LoVo (cell line): ENCODE measurements around the gene OR1D2.
"Not testable (repeated sequence)": the region's sequence is repeated elsewhere in the genome, so short reads cannot be mapped to it uniquely, and the experiment has no call there.

Source experiments
- DNase-seq: peaks from one replicate; pipeline ENCODE4 v3.0.0-alpha.2; 2016; ENCODE audit warnings: low spot score

Gene OR1D2

DNA sequence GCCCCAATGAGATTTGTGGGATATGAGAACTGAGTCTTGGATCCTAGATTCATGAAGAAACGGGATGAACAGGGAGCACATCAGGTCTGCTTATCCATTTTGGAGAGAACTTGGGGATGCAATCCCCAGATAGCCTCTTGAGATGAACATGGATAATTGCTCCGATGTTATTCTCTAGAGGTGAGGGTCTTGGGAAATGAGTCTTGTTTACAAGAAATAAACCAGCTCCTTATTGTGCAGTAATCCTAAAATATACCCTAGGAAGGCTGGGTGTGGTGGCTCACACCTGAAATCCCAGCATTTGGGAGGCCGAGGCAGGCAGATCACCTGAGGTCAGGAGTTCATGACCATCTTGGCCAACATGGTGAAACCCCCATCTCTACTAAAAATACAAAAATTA is at the start of gene OR1D2:
TSS of gene OR1D2 (minus strand) at position 101 of the 400 bp plus-strand sequence. CDS start 11,426 bp downstream, outside the sequence.
- DNase-seq: no peak

GRCh38 chr17:3137494-3137893 is 33.3 kb upstream of the OR1D2 start:
- not testable (repeated sequence) for DNase-seq

DNA sequence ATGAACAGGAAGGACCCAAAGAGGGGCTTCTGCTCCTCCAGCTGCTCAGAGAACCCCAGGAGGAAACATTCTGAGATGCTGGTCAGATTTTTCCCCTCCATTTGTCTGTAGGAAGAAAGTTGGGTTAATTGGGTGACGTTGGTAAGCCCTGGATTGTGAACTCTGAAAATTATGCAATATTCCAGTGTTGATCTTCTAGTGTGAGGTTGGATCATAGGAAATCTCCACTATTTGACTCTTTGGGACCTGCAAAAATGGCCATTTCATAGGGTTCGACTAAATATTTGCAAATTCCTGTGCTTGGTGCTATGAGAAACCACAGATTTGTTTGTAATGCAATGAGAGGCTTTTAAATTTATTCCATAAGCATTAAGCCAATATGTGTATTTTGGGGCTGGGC is 23.2 kb upstream of the OR1D2 start, which contains the start of gene OR1G1:
TSS of gene OR1G1 (minus strand) at position 101 of the 400 bp plus-strand sequence. CDS start at position 101, 0 bp downstream.
- DNase-seq: no peak

- DNase-seq: not testable (repeated sequence)
Observed at GRCh38 chr17:3073850-3074249, 30.4 kb downstream of the OR1D2 start.

GRCh38 chr17:3065192-3065591 is 39.0 kb downstream of the OR1D2 start:
- not testable (repeated sequence) for DNase-seq

DNA sequence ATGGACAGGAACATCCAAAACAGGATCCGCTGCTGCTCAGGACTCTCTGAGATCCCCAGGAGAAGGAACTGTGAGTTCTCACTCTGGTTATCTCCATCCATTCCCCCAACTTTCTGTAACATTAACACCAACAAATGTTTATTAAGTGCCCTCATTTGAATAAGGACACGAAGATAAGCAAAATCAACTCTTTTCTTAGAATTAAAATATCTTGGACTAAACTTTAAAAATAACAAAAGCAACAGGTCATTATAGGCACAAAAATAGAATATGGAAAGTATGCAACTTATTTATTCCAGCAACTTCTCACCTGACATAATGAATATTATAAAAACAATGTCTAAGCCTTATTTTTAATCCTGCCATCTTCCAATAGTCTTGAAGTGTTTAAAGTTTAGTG is 40.7 kb downstream of the OR1D2 start, which contains the start of gene OR1D5:
TSS of gene OR1D5 (minus strand) at position 101 of the 400 bp plus-strand sequence. CDS start at position 101, 0 bp downstream.
- DNase-seq: not testable (repeated sequence)

- not testable (repeated sequence) for DNase-seq
Observed at GRCh38 chr17:3062824-3063377, 41.3 kb downstream of the OR1D2 start.

DNA sequence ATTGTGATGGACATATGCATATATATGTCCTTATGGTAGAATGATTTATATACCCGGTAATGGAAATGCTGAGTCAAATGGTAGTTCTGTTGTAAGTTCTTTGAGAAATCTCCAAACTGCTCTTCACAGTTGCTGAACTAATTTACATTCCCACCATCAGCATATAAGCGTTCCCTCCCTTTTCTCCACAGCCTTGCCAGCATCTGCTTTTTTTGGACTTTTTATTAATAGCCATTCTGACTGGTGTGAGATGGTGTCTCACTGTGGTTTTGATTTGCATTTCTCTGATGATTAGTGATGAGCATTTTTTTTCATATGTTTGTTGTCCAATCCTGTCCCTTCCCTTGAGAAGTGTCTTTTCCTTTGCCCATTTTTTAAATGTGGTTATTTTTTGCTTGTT is 49.4 kb downstream of the OR1D2 start:
- not testable (repeated sequence) for DNase-seq

- no peak for DNase-seq
Observed at GRCh38 chr17:3049705-3050295, 54.4 kb downstream of the OR1D2 start.

DNA sequence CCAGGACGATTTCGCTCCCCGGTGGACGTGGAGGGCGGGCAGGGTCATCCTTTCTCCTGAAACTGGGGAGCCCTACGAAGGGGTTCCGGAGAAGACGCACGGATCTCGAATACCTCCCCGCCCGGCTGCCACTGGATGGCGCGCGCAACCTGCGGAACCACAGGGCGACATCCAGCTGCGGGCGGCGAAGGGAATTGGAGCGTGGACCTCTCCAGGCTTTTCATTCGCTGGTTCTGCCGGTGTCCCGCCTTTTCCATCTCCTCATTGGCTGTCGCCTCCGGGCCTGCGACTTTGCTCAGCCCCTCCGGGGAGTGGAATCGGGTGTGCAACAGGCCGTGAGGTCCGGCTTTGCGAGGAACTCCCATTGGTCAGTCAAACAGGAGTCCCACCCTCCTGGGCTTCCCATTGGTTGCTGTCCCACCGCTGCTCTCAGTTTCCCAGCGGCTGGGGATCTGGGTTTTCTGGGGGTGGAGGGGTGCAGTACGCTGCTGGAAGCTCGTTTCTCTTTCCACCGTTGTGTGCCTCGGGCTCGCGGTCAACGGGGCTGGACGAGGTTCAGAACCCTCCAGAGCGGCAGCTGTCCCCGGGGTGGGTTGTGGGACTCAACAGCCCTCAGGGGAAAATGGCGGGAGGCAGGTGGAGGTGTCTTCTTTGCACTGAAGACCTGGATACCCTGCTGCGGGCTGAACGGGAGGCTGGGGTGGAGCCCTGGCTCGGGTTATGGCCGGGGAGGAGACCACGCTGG is 55.3 kb downstream of the OR1D2 start:
- peak; percentile 97 for DNase-seq

DNA sequence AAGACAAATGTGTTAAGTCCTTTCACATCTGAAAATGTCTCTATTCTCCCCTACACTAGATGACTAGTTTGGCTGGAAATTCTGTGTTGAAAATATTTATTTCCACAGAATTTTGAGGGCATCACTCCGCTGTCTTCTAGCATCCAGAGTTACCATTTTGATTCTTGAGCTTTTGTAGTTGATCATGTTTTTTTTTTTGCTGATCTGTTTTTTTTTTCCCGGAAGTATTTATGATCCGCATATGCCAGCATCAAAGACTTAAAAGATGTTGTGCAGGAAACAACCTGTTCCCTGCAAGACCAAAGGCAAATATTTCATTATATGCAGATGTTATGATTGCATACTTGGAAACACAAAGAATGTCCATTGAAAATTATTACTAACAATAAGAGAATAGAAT is 57.5 kb downstream of the OR1D2 start:
- DNase-seq: no peak

DNA sequence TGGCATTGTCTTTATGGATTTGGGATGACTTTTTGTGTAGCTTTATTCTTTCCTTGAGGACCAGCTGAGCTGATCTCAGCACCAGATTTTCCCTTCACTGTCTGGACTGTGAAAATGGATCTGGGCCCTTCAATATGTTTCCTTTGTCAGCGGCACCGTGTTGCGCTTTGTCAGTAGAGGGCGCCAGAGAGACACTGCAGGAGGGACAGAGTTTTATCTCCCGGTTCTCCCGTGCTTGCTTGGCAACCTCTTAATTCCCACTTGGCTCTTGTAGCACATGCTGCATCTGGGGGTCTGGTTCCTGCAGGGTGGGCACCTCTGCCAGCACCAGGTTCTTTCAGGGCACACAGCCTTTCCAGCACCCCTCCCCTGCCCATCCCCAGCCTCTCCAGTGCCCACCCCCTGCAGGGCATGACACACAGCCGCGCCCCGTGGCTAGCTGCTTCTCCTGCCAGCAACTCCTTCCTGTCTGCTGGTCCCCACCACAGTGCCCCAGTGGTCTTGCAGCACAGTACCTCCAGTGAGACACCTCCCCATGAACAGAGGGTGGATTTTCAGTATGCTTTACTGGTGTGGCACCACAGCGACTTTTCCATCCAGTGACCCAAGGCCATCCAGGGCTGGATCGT is 60.4 kb downstream of the OR1D2 start:
- no peak for DNase-seq

- DNase-seq: no peak
Observed at GRCh38 chr17:3040882-3041281, 63.3 kb downstream of the OR1D2 start.

GRCh38 chr17:3039736-3040135 is 64.5 kb downstream of the OR1D2 start:
- no peak for DNase-seq

DNA sequence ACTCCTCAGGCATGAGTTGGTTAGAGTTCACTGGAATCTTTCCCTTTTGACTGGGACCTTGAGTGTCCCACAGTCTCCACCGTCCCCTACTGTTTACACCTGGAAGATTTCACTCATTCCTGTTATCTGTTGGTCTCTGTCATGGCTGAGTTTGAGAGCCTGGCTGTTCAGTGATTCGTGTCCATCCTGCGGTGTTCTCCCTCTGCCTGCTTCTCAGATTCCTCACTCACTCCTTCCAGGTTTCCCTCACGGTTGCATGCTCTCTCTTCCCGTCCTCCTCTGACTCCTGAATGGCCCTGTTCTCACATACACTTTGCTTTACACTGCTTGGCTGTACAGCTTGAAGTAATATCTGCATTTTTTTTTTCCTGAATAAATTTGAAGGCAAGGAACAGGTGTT is 65.3 kb downstream of the OR1D2 start:
- DNase-seq: no peak
